Measurements from ENCODE around the gene VPS9D1.

Gene VPS9D1

DNA sequence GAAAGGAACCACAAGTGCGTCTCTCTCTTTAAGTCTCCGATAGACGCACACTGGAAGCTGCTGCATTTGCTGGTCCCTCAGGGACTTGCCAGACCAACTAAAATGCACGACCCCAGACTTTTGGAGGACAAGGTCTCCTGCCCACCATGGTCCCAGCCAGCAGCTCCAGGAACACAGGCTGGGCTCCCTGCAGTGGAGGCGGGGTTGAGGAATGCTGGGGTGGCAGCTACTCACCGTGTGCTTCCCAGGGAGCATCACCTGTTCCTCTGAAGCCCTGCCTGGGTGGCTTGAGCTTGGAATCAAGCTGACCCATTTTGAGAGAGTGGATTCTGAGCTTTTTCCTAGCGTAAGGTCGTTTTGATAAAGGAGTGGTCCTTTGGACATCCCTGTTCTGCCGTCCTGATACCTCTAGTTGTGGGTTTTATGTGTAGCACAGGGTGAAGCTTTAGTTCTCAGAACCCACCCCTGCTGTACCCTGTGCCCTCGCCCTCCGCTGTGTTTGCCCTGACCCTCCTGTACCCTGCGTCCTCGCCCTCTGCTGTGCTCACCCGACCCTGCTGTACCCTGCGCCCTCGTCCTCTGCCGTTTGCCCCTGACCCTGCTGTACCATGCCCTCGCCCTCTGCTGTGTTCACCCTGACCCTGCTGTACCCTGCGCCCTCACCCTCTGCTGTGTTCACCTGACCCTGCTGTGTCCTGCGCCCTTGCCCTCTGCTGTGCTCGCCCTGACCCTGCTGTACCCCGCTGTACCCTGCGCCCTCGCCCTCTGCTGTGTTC, 11.6 kb upstream of the VPS9D1 start:
- DNase-seq, result no peak

DNA sequence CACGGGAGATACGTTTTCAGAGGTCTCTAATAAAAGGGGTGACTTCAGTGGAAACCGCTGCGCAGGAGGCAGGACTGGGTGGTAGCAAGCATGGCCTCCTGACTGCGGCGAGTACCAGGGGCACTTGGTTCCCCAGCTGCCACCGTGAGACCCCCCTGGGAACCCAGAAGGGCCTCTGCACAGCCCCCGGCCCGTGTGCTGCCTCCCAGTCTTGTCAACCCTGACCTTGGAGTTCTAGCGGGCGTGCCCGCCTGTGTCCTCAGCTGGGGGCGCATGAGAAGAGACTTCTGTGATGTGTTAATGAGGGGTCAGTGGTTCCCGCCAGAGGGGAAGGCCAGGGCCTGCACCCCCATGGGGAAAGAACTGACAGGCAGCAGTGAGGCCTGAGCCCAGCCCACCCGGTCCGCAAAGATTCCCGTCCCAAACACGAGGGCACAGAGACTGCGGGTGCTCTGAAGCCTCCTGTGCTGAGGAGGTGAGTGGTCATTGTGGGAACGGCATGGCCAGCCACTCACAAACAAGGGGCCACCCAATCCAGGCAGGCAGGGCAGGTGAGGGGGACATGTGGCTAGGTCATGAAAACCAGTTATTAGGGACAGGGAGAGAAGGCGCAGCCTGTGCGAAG, 10.0 kb upstream of the VPS9D1 start:
- no peak for DNase-seq

DNA sequence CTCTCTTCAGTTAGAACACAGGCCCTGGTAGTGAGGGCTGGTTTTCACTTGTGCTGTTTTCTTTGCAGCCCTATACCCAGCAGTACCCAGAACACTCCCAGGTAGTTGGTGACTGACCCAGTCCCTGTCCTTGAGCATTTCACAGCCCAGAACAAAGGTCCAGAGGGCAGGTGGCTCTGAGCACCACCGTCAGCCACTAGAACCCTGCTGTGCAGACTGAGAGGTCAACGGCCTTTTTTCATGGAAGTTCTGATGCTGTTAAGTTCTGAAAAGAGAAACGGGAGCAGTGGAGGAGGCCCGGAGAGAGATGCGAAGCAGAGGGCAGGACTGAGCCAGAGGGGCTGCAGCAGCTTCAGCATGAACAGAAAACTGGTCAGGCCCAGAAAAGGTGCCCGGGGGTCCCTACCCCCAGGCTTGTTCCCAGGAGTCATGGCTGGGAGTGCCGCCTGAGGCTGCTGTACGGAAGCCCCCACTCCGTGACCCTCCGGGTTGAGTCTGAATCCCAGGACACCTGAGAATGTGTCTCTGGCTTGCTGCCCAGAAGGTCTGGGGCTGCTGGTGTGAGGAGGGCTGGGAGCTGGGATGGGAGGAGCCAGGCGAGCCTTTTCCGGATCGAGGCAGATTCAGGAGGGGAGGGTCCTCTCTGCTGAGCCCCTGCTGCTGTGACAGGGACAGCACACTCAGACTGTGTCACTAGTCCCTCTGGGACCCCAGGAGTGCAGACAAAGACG, 9.3 kb upstream of the VPS9D1 start:
- DNase-seq, result no peak

DNA sequence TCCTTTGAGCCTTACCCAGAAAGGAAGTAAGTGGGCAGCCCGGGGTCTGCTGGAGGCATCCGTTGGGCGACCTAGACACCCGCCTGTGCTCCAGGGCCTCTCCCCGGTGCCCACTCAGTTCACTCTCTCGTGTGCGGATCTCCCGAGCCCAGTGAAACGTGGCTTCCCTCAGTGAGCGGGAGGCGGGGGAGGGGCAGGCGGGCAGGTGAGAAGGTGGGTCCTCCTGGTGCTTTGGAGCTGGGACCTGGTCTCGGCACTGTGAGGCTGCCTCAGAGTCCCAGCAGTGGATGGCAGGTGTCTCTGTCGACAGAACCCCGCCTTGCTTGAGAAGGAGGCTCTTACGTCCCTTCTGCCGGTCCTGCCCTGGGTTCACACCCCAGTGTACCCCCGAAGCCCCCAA, 8.6 kb upstream of the VPS9D1 start:
- DNase-seq, result no peak

DNA sequence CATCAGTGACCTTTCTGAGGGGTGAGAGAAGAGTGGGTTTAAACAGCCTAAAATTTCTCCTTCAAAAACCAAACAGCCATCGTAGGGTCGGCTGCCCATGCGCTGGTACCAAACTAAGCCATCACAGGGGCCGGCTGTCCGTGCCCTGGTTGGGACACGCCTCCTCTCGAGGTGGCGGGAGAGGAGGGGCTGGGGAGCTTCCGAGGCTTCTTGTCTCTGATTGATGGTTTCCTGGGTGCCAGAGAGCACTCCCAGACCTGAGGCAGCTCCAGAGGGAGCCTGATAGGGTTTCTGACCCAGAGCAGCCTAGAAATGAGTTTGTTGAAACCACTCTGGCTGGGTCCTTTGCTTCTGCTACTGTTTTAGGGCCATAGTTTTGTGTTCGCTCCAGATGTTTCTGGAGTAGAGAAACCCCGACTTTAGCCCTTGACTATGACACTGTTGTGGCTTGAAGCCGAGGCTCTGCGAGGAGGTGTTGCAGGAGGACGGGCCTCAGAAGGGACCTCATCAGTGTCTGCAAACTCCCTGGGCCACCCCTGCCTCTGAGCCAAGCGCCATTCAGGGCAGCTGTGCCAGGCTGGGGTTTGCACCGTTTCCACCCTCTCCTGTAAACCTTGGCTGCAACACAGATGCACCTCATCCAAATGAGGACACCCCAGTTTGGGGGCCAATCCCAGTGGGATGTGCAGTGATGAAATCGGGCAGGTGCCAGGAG, 6.9 kb upstream of the VPS9D1 start:
- DNase-seq, result no peak

DNA sequence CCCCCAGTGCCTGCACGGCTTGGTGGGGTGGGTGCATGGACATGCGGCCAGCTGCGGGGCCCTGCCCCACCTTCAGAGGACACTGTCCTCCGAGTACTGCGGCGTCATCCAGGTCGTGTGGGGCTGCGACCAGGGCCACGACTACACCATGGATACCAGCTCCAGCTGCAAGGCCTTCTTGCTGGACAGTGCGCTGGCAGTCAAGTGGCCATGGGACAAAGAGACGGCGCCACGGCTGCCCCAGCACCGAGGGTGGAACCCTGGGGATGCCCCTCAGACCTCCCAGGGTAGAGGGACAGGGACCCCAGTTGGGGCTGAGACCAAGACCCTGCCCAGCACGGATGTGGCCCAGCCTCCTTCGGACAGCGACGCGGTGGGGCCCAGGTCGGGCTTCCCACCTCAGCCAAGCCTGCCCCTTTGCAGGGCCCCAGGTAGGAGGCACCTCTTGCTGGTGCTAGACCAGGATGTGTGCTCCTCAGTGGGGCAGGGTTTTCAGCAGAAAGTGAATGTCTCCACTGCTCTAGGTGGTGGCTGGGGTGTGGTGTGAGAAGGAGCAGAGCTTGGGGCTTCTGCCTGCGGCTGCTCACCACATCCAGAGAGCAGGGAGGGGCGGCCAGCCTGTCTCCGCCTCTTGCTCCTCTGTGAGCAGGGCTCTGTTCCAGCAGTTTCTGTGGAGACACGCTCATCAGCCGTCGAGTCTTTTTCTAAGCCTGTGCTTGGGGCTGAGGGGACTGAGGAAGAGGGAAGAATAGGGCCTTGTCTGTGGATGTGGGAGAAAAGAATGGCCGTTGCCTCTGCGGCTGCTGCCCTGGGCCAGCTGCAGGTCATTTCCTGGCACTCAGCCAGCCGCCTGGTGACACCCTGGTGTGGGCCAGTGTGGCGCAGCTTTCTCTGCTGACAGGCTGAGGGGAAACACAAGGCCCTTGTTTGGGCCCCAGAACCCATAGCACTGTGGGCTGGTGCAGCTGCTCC, 2.9 kb upstream of the VPS9D1 start:
- no peak for DNase-seq

DNA sequence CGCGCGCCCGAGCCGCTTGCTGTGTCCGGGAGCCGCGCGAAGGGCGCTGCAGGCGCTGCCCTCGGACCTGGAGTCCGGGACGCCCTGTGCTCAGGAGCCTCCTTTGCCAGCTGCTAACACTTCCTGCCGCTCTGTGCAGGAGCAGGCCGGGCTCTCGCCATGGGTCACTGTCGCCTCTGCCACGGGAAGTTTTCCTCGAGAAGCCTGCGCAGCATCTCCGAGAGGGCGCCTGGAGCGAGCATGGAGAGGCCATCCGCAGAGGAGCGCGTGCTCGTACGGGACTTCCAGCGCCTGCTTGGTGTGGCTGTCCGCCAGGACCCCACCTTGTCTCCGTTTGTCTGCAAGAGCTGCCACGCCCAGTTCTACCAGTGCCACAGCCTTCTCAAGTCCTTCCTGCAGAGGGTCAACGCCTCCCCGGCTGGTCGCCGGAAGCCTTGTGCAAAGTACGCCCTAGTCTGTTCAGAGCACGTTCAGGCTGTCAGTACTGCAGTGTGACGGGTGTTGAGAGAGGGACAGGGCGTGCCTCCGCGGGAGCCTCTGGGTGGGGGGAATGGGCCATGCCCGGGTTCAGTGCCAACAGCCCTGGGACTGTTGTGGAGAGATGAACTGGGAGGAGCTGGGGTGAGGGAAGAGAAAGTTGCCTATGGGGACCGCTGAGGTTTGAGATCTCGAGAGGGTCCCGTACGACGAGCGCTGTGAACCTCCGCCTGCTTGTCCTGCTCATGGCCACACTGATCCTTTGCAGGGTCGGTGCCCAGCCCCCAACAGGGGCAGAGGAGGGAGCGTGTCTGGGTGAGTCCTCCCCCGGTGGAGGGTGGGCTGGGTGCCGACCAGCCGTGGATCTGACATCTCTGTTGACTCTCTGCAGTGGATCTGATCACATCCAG, 1.9 kb upstream of the VPS9D1 start:
- DNase-seq, result peak; percentile 83

DNA sequence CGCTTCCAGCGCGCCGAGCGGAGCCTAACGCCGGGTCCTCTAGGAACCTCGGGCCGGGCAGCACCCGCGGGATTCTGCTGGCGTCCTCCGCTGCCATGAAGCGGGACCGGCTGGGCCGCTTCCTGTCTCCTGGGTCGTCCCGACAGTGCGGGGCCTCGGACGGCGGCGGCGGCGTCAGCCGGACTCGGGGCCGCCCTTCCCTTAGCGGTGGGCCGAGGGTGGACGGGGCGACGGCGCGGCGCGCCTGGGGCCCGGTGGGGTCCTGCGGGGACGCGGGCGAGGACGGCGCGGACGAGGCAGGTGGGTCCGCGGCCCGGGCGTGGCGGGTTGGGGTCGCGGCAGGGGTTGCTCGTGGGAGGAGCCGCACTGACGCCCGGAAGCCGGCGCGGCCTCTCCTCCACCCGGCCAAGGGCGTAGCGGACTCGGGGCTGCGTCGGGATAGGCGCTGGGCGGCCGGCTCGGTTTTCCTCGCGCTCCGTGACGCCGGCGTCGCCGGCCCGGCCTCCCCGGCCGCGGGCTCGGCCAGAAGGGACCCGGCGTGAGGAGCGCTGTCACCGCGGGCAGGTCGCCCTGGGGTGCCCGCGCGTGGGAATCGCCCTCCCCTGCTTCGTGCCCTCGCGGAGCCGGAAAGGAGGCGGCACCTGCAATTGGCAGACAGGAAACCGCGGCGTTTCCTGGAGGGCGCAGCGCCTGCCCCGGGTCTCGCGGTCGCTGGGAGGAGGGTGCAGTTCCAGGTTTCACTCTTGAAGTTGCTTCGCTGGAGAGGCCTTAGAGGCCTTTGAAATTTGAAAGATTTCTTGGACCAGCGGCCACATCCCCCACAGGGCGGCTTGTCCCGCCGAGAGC, 1.1 kb upstream of the VPS9D1 start:
- peak; percentile 84 for DNase-seq

DNA sequence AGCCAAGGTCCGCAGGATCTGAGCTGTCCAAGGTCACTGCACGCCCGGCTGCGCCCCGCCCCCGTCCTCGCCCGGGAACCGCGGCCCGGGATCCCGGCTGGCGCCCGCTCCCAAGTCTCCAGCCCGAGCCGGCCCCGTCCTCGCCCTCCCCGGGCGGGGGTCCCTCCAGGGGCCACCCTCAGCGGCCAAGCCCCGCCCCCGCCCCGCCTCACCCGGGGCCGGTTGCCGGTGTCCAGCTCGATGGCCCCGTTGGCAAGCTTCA, 216 bp downstream of the VPS9D1 start:
- no peak for DNase-seq

DNA sequence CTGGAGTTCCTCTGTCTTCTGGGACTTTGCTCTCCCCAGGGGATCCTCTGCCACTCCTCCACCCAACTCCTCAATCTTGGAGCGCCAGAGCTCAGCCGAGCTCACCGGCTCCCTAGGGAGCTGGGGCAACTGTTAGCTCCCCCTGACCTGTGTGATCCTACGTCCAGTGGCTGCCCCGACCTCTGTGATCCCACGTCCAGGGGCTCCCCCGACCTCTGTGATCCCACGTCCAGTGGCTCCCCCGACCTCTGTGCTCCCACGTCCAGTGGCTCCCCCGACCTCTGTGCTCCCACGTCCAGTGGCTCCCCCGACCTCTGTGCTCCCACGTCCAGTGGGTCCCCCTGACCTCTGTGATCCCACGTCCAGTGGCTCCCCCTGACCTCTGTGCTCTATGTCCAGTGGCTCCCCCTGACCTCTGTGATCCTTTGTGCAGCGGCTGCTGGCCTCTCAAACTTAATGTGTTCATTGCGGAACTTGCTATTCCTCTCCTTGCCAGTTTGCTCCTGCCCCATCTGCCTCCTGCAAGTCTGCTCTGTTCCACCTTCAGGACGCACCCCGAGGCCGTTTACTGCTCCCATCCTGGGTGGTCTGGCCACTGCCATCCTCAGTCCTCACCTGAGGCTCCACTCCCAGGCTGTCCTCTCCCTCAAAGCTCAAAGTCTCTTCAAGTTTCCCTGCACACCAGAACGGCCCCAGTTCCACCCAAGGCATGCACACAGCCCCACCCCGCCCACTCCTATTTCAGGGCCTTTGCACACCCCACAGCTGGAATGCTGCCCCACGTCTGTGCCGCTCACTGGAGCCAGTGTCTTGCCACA, 2.8 kb downstream of the VPS9D1 start:
- DNase-seq, result no peak

DNA sequence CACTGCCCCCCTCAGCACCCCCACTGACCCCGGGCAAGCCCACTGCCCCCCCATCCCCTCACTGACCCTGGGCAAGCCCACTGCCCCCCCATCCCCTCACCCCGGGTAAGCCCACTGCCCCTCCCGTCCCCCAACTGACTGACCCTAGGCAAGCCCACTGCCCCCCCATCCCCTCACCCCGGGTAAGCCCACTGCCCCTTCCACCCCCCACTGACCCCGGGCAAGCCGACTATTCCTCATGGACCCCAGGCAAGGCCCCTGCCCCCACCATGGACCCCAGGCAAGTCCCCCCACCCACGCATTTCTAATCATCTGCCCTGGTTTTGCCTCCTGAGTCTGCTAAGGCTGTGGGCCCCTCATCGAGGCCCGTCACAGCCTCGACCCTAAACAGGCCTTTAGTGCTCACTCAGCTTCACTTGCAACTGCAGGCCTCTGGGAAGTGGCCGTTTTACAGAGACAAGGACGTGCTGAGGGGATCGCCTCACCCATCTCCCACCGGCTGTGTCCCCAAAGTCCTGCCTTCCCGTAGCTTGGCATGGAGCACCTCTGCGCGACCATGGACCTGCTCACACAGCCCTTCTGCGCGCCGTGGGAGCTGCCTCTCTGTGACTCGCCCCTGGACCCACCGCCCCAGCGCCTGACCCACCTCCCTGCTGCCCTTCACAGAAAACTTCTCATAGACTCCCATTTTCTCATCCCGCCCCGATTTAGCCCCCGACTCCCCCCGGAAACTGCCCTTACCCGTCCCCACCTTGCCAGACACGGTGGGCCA, 3.6 kb downstream of the VPS9D1 start:
- no peak for DNase-seq

DNA sequence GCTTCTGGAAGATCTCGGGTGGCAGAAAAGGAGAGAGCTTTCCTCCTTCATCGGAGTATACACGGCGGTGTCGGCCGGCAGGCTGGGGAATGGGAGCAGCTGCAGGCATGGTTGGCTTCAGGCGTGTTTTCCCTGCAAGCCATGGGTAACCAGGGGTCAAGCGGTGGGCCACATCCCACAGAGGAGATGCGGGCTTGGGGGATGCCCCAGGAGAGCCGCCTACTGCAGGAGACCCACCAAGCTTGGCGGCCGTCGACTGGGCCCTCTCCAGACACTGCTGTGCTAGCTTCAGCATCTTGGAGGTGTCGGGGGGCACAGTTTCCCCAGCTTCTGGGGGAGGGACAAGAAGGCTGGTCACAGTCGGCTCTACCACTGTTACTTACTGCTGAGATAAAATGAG, 4.2 kb downstream of the VPS9D1 start:
- no peak for DNase-seq

DNA sequence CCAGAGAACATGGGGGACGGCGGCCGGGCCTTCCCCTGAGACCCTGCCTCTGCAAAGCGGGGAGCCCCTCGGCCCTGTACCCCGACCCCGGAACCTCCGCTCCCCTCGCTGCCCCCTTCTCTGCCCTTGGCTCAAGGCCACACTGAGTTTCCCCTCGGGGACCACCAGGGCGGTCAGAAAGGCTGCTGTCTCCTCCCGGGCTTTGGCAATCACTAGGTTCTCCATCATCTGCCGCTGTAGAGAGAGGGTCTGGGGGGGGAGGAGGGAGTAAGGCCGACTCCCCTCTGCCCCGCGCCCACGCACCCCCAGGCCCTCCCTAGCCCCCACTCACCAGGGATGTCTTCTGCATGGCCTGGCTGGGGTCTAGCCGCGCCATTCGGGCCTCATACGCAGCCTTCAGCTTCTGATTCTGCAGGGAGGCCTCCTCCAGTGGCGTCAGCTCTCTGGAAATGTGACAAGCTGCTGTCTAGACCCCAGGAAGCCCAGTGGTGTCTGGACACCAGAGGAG, 8.4 kb downstream of the VPS9D1 start:
- DNase-seq, result peak; percentile 21

DNA sequence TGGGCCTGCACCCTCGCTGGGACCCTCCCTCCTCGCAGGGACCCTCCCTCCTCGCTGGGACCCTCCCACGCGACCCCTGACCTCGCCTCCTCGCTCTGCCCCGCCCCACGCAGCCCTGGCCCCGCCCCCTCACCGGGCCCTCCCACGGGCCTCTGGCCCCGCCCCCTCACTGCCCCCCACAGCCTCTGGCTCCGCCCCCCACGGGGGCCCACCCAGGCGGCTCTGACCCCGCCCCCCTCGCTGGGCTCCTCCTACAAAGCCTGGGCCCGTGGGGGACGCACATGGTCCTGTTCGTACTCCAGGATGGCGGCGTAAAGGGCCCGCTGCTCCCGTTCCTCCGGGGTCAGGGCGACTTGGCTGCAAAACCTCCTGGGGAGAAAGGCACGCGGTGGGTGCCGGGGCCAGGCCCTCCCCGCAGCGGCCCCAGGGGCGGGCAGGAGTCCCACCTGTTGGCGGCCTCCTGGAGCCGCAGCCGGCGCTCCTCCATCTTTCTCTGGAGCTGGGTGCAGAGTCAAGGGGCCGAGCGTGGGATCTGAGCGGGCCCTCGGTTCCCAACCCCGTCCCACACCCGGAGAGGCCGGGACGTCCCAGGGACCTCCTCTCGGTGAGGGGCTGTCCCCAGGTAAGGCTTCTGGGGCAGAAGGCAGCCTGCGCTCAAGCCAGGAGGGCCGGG, 9.0 kb downstream of the VPS9D1 start:
- peak; percentile 80 for DNase-seq

DNA sequence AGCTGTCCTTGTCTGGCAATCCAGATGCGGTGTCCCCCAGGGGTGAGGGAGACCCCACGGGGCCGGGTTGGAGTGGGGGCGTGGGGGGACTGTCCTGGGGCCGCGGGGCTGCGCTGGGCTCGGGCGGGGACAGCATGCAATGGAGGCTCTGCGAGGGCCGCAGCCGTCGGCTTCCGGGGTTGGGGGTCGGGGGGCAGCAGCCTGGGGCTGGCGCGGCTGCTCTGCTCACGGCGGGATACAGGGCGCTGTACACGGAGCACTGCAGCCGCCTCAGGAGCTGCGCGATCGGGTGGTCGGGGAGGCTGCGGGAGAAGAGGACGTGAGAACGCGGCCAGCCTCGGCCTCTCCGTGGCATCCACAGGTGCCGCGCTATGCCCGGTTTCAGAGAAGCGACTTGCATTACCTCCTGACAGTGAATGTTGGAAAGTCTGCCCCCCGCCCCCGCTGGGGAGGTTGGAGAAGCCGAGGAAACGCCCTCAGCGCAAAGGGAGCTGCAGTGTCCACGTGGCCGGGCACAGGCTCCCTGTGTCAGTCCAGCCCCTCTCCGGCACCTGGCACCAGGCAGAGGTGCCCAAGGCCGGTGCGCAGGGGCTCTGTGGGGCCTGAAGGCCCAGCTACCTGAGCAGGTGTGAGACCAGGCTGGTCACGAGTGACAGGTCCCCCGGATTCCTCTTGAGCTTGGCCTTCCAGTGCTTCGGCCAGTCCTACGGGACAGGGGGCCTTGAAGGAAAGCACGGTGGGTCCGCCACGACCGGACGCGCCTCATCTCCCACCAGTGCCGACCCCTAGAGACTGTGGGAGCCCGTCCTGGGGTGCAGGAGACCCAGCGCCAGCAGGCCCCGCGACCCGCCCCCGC, 9.8 kb downstream of the VPS9D1 start:
- no peak for DNase-seq

DNA sequence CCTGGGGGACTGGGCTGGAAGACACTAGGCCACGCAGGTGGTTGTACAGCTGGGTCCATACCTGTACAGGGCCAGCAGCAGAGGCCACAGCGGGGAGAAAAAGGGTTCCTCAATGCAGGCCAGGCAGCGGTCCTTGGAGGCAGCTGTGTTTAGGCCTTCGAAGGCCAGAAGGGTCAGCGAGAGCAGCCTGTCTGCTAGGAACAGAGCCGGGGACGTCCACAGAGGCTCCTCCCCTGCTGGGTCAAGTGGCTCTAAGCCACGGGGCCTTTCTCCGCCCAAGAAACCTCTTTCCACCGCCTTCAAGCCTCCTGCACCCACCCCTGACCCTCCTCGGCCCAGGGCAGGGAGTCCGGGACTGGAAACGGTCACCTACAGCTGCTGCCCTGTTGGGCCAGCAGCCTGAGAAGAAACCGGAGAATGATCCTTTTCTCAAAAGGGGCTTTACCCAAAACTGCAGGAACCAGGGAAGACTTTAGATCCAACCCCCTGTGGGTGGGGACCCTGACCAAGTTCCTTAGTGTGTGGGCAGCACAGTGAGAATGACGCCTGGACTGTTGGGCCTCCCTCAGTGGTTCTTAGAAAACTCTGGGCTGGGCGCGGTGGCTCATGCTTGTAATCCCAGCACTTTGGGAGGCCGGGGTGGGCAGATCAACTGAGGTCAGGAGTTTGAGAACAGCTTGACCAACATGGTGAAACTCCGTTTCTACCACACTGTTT, 10.8 kb downstream of the VPS9D1 start:
- DNase-seq, result no peak
